ENCODE data around the gene STPG4.

STPG4 gene

DNA sequence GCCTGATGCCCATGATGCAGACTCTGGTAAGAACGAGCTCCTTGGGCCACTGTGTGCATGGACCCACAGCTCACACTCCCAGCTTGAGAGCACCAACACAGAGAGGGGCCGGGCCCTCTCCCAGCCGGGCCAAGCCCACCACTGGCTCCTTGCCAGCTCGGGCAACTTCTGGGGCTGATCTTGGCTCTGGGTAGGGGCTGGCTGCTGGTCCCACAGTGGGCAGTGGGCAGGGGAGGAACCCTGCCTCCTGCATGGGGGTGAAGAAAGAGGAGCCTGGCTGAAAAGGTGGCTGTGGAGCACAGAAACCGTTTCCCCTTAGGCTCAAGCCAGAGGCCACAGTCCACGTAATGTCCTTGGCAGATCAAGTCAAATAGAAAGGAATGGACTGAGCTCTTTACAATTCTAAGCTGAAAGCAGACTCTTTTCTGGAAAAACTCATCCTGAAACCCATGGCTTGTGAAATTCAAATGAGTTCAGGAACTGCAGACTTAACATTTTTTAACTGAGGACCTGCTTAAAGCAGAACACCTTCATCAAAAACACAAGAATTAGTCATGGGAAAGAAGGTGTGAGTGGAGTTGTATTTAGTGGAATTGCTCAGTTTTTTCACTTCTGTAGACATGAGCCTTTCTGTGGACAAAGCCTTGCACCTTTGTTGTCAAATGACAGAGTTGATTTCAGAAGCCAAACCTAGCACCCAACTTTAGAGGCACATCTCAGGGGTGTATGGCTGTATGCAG lies 104.9 kb downstream of the STPG4 start:
- DNase-seq: no peak

DNA sequence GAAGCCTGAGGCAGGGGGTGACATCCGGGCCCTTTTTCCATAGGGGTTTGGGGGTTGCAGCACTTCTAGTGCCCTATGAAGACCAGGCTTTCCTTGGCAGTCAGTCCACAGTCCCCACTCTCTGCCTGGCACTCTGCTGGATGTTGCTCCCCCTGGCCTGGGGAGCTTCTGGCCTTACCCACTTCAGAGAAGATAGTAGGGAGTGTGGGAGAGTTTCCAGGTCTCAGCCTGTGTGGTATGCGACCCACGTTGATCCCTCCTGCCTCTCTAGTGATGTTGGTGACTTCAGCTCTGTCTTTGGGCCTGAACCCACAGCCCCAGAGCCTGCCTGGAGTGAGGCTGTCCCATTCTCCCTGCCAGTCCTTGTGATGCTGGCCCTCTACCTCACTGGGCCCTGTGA lies 105.6 kb downstream of the STPG4 start:
- no peak for DNase-seq

DNA sequence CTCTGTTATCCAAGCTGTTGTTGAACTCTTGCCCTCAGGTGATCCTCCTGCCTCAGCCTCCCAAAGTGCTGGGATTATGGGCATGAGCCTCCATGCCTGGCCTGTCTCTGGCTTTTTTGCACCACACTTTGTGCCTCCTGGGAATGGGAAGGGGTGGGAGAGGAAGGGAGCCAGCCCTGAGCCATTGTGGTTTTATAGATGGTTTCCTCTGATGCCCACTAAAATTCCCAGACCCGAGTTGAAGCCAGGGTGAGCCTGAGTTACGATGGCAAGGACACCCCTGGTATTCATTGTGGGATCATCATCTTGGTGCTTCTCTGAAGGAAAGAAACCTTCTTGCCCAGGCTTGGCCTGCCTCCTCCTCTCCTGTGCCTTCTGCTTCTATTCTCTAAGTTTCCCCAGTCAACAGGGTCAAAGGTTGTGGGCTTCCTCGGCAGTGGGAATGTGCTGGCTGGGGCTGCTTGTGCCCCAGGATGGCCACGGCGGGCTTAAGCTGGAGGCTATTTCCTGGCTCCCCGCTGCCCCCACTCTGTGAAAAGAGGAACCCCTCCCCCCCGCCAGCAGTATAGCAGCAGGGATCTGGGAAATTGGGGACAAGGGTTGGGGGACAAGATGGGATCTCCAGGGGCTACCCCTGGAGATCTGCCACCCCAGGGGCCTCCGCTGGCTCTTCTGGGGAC lies 106.2 kb downstream of the STPG4 start:
- DNase-seq: no peak

DNA sequence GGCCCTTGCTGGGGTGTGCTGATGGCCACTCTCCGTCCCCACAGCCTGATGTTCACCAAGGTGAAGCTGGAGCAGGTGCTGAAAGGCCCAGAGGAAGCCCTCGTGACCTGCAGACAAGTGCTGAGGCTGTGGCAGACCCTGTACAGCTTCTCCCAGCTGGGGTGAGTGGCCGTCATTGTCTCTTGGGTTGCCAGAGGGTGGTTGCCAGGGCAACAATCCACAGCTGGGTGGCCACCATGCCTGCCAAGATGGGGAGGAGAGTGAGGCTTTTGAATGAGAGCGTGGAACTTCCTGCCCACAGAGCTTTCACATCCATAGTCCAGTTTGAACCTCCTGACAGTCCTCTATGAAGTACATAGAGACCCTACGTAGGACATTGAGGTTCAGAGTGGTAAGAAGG lies 108.8 kb downstream of the STPG4 start:
- no peak for DNase-seq

DNA sequence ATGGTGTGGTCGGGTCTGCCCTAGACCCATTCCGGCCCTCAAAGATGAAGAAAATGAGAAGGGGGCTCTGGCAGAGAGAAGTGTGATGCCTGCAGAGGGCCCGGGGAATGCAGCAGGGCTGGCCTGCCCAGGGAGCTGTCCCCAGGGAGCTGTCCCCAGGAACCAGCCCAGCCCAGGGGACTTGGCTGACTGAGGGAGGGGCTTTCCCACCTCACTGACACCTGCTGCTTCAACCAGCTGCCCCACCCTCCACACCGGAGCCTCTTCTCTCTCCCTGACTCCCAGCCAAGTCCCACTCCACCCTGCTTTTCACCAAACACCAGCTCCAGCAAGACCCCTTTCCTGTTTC lies 111.2 kb downstream of the STPG4 start:
- DNase-seq: no peak

DNA sequence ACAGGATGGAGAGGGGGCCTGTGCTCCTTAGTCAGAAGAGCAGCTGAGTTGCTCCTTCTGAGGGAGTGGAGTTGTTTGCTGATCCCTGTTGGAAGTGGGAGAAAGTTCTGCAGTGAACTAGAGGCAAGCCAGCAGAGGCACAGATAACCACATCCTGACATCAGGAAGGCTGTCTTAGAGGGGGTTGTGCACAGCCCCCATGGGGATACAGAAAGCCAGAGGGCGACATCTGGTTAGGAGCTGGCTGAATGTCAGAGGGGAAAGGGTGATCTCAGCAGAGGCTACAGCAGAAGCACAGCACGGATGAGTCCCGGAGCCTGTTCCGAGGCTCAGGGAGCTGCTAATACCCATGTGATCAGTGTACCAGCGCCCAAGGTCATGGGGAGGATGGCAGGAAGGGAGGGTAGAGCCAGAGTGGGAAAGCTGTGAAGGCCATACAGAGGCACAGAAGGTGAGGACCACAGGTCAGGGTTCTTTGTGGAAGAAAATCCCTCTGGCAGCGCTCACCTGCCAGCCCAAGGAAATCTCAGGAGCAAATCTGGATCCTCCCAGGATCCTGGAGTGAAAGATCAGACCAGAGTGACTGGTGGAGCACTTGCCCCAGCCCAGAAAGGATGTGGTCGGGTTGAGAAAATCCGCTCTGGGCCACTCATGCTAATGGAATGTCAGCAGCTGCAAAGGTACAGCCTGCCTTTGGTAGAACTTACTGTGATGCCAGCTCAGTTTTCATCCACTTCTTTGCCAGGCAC lies 111.8 kb downstream of the STPG4 start:
- no peak for DNase-seq

DNA sequence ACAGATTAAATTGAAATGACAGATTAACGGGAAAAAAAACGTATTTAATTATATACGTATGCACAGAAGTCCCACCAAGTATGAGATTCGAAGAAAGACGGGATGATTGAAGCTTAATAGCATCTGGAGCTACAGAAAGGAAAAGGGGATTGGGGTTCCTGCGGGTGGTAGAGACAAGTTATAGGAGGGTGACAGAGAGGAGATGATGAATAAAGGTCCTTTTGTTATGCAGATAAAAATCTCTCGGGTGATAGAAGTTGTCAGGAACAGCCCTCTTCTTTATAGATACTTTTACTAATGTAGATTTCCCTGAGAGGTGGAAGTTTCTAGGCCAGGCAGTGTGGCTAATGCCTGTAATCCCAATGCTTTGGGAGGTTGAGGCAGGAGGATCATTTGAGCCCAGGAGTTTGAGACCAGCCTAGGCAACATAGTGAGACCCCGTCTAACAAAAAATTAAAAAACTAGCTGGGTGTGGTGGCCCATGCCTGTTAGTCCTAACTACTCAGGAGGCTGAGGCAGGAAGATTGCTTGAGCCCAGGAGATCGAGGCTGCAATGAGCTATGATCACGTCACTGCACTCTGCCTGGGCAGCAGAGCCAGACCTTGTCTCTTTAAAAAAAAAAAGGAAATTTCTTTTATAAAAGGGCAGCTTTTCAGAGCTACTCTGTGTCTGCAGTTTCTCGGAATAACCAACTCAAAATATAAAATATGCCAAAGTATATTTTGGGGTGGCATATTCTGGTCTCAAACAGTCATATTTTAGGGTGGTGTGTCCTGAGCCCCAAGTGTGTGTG lies 113.0 kb downstream of the STPG4 start:
- DNase-seq: no peak

DNA sequence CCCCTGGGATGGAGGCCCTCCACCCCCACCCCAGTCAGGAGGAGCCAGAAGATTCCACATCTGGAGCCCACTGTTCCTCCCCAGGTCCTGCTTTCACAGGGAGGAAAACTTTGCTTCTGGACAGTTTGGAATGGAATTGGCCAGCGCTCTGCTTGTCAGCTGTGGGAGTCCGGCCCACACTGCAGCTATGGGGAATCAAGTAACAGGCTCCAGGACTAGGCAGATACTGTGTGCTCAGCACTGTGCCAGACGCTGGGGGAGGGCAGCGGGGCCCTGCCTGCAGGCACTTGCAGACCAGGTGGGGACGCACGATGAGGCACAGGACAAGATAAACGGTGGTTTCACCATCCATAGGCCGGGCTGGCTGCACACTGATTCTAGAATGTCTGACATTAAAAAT lies 114.0 kb downstream of the STPG4 start:
- DNase-seq: no peak

DNA sequence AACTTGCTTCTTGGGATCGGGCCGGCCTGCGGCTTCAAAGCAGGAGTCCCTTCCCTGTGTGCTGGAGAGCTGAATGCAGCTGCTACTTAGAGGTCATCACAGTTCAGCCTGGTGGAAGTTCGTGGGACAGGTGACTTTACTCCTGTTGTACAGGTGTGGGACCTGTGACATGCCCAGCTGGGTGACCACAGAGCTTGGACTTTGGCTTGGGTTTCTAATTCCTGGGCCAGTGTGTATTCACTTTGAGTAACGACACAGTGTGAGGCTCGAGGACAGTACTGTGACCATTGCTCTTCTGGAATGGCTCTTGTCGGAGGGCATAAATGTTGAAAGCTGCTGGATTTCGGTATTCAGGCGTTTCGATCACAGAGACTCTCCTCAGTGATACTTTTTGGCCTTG lies 114.5 kb downstream of the STPG4 start:
- no peak for DNase-seq

DNA sequence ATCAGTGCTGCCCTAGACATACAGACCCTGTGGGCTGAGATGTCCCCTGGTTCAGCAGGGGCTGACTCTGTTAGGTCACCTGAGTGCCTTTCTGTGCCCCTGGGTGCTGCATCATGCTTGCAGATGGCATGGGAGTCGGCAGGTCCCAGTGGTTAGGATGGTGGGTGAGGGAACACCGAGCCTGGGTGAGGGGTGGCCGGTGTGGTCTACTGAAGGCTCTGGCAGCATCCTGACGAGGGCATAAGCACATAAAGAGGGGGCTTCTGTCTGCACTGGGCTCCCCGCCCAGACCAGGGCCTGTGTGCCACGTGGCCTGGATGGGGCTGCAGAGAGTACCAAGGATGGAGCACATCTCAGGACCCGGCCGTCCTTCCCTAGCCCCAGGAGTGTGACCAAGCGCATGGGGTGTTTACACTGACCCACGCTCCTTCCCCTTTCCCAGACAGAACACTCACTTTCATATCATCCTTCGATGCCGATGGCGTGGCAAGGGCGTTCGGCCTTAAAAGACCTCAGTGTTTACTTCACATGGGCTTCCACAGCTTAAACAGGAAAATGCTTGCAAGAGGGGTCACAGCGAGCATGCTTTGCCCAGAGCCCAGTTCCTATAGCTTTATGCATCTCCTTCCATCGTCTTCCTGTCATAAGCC lies 115.1 kb downstream of the STPG4 start:
- no peak for DNase-seq

DNA sequence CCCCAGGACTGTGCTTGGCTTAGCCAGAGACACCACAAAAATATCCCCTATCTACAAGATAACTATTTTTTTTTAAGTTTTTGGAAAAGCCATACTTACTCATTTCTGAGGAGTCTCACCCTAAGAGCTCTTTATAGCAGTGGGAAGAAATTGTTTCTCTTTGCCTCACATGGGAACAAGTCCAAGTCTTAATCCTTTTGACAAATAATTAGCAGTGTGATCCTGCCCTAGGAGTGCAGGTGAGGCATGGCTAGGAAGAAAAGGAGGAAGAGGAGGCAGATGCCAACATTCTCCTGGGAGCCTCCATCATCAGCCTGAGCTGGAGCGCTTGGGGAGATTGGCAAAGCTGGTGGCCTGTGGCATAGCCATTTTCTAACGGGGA lies 115.6 kb downstream of the STPG4 start:
- DNase-seq: no peak

DNA sequence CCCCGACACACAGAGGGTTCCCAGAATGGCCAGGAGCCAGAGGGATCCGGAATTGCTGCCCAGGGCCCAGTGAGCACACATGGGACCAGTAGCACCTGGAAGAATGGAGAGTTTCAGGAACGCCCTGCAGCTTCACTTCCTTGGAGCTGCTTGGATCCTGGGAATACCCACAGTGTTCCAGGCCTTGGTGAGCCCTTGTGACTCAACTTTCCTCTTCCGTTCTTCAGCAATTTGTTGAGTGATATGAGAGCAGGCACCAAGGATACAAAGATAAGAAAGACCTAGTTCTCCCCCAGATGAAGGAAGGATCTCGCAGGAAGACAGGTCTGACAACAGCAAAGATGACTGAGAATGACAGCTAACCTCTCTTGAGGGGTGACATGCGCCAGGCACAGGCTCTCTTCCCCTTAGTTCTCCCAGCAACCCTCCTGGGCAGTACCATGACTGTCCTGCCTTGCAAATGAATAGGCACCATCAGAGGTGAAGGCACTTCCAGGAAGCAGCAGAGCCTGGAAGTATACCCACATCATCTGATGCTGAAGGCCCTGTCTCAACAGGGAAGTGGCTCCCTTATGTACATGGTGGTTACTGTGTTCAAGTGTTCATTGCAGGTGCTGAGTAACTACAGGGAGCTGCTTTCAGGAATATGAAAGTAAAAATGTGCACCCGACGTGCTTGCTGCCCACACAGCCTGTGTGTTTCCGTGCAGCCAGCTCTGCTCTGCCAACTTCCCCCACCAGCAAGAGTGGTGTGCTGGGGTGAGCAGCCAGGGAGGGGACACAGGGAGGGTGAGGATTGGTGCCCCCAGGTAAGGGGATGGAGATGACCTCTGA lies 116.2 kb downstream of the STPG4 start:
- DNase-seq: no peak

DNA sequence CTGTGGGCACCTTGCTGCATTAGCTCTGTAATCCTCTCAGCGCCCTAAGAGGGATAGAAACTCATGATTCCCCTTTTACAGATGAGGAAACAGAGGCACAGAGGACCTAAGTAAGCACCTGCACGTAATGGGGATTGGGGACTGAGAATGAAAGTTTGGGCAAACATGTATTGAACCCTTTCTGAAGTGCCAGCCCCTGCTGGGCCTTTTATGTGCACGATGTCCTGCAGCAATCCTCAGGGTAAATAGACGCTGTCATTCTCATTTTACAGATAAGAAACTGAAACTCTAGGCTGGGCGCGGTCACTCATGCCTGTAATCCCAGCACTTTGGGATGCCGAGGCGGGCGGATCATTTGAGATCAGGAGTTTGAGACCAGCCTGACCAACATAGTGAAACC lies 117.4 kb downstream of the STPG4 start:
- DNase-seq: no peak

Measured in CD4-positive, alpha-beta T cell treated with Interleukin-6 for 4 hours (primary cell).